Fibroblast of pulmonary artery (primary cell): ENCODE measurements around the gene WDFY1.

Source experiments
- DNase-seq: peaks from one replicate; pipeline ENCODE4 v3.0.0-alpha.2; 2010; ENCODE audit warnings: low read depth
- H3K4me3 ChIP-seq: replicated peaks from 2 replicates; pipeline ENCODE4 v1.5.1; 2011; ENCODE audit warnings: low read depth, mild to moderate bottlenecking, control low read depth, low read length, moderate library complexity
- TF ChIP-seq, protein P1 (sequence below): IDR thresholded peaks from 2 replicates; pipeline ENCODE4 v1.5.1; 2011; ENCODE audit warnings: mild to moderate bottlenecking, control low read depth, low read length, inconsistent platforms; ENCODE audit errors: missing control alignments

WDFY1 gene

DNA sequence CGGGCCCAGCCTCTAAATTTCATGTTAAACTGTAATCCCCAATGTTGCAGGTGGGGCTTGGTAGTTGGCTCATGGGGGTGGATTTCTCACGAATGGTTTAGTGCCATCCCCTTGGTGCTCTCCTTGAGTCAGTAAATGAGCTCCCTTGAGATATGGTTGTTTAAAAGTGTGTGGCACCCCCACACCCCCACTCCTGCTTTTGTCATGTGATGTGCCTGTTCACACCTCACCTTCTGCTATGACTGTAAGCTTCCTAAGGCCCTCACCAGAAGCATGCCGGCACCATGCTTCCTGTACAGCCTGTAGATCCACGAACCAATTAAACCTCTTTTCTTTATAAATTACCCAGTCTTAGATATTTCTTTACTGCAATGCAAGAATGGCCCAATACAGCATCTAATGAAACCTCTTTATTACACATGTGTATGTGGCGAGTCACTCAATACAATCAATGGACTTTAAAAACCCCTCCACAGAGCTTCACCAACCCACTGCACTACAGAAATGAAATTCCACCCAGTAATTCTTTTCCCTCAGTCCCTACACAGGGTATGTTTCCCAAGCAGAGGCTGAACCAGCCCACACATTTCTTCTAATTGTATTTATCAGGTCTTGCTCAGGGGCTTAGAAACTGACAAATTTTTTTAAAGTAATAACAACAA lies 47.3 kb downstream of the WDFY1 start:
- no peak for DNase-seq
- TF ChIP-seq, protein P1, sequence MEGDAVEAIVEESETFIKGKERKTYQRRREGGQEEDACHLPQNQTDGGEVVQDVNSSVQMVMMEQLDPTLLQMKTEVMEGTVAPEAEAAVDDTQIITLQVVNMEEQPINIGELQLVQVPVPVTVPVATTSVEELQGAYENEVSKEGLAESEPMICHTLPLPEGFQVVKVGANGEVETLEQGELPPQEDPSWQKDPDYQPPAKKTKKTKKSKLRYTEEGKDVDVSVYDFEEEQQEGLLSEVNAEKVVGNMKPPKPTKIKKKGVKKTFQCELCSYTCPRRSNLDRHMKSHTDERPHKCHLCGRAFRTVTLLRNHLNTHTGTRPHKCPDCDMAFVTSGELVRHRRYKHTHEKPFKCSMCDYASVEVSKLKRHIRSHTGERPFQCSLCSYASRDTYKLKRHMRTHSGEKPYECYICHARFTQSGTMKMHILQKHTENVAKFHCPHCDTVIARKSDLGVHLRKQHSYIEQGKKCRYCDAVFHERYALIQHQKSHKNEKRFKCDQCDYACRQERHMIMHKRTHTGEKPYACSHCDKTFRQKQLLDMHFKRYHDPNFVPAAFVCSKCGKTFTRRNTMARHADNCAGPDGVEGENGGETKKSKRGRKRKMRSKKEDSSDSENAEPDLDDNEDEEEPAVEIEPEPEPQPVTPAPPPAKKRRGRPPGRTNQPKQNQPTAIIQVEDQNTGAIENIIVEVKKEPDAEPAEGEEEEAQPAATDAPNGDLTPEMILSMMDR: no peak
- H3K4me3 ChIP-seq: no peak overlapping the region

DNA sequence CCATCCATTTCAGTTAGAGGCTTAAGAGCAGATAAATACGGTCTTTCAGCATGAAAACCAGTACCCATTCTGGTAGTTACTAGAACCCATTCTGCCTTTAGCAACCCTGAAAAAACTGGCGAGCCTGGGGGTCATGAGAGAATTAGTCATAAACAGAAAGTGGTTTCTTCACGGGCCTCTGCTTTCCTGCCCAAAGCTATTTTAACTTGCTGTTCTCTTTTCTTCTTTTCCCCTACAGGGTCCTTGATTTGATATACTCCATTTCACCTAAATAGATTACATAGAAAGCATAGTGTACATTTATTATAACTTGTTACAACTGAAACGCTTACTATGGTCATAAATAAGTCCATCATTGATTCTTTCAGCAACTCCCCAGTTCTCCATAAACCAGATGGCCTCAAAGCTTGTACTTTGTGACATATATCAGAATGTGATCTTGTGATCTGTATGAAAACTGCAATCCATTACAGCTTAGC lies 48.3 kb downstream of the WDFY1 start:
- no peak overlapping the region for H3K4me3 ChIP-seq
- TF ChIP-seq, protein P1: no peak
- DNase-seq: no peak

DNA sequence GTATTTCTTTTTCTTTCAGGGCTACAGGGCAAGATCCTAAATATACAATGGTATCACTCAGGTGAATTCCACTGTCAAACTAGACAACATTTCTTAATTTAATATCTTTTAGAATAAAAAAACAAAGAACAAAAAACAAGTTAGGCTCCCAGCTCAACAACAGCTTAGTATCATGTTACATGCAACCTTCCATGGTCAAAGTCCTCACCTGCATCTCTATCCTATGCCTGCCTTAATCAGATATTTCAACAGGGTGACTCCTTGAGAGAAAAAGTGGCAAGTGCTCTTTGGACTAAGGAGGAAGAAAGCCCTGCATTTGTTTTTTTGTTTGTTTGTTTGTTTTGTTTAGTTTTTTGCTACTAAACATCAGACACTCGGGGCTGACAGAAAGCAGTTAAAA lies 50.2 kb downstream of the WDFY1 start:
- TF ChIP-seq, protein P1: no peak
- no peak for DNase-seq
- no peak overlapping the region for H3K4me3 ChIP-seq

GRCh38 chr2:223894009-223894408 lies 51.1 kb downstream of the WDFY1 start:
- TF ChIP-seq, protein P1: no peak
- no peak for DNase-seq
- no peak overlapping the region for H3K4me3 ChIP-seq

GRCh38 chr2:223890721-223891120 lies 54.4 kb downstream of the WDFY1 start:
- no peak overlapping the region for H3K4me3 ChIP-seq
- no peak for DNase-seq
- TF ChIP-seq, protein P1: no peak

GRCh38 chr2:223889229-223889628 lies 55.9 kb downstream of the WDFY1 start:
- TF ChIP-seq, protein P1: no peak
- H3K4me3 ChIP-seq: no peak overlapping the region
- DNase-seq: no peak

DNA sequence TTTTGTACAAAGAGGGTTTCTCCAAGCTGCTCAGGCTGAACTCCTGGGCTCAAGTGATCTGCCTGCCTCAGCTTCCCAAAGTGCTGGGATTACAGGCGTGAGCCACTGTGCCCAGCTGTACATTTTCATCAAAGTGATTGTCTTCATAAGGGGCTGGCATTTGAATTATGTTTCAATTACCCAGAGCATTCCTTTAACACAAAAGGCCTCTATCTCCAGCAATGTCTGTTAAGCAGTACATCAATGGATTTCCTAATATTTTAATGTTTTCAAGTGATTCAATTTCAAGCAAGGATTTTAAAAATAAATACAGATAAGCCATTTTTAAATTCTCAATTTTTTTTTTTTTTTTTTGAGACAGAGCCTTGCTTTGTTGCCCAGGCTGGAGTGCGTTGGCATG lies 56.9 kb downstream of the WDFY1 start:
- TF ChIP-seq, protein P1: no peak
- no peak for DNase-seq

More for the DNA sequence above, 56.9 kb downstream of the WDFY1 start:
- H3K4me3 ChIP-seq: no peak overlapping the region
